HCT116 (cell line): ENCODE results near the gene PRDM12. TPM values are rescaled to one million over a fixed set of nuclear protein-coding genes. Genes with fewer than 3 reads are reported as not detected.

Experiments used
- ATAC-seq: fragments of 200-7000 bp; cut with Tn5 transposase; 2 replicates; pipeline ENCODE4 v1.9.1; 2020; ENCODE audit warnings: mild to moderate bottlenecking, moderate library complexity
- BruUV-seq: library from RNA; stranded (reverse); fragments of 400-500 nt; replicated peaks from 2 replicates; lab custom pipeline; 2021; lab: Mats Ljungman, UMichigan
- CTCF ChIA-PET: fragments of 300-600 bp; sonication (Branson Sonifier 250); formaldehyde crosslinking; loops from one replicate; lab custom pipeline; 2021; ENCODE audit warnings: antibody characterized with exemption; lab: Charles Lee
- POLR2A ChIA-PET: fragments of 300-600, 350-600 bp; sonication (Branson Sonifier 250); formaldehyde crosslinking; loops from one replicate; lab custom pipeline; 2021; ENCODE audit warnings: antibody characterized with exemption; lab: Charles Lee
- RAD21 ChIA-PET, 2 experiments: fragments of 300-600 bp; sonication (Branson Sonifier 250); formaldehyde crosslinking; loops; one replicate each; lab custom pipeline; 2023; ENCODE audit warnings: low total read pairs in 2 of 2; ENCODE audit not compliant: uncharacterized antibody in 2 of 2, unreplicated experiment in 2 of 2, low non-redundant PET in 1 of 2; lab: Charles Lee
- DNase-seq: peaks from one replicate; pipeline ENCODE4 v3.0.0-alpha.2; 2010; ENCODE audit warnings: low read depth, low spot score
- H2AFZ ChIP-seq: fragments of 200-600 bp; shearing (Covaris generic), sonication (generic); 2 replicates; pipeline ENCODE4 v1.6.1; 2017; ENCODE audit warnings: low read depth, mixed run types, mixed read lengths, antibody characterized with exemption, low read length; ENCODE audit not compliant: poor library complexity, severe bottlenecking
- H3K27ac ChIP-seq: 2 replicates; pipeline ENCODE4 v1.5.1; 2012; ENCODE audit warnings: low read depth, low read length
- H3K27me3 ChIP-seq: fragments of 200-600 bp; sonication (generic); 2 replicates; pipeline ENCODE4 v1.6.1; 2016; ENCODE audit warnings: mixed run types, low read length, mixed read lengths; ENCODE audit not compliant: insufficient read depth
- H3K36me3 ChIP-seq, 2 experiments: fragments of 200-500 bp in 1 of 2; fragments of 200-600 bp in 1 of 2; sonication (Bioruptor generic) in 1 of 2; sonication (generic) in 1 of 2; 2 replicates each; pipeline versions ENCODE4 v1.5.1 to v1.6.1; 2014 to 2016; ENCODE audit warnings: low read length in 2 of 2, inconsistent platforms in 1 of 2, mixed read lengths in 1 of 2, mixed run types in 1 of 2; ENCODE audit not compliant: insufficient read depth in 2 of 2, control insufficient read depth in 1 of 2
- H3K4me1 ChIP-seq, 2 experiments: fragments of 200-600 bp in 1 of 2; sonication (generic) in 1 of 2; 2 replicates each; pipeline versions ENCODE4 v1.5.1 to v1.6.1; 2012 to 2017; ENCODE audit warnings: low read length in 2 of 2, inconsistent platforms in 1 of 2, mild to moderate bottlenecking in 1 of 2, mixed read lengths in 1 of 2, mixed run types in 1 of 2, moderate library complexity in 1 of 2; ENCODE audit not compliant: insufficient read depth in 2 of 2, control insufficient read depth in 1 of 2
- H3K4me2 ChIP-seq: fragments of 200-600 bp; sonication (generic); 2 replicates; pipeline ENCODE4 v1.6.1; 2017; ENCODE audit warnings: mixed run types, low read length, mixed read lengths
- H3K4me3 ChIP-seq, 2 experiments: fragments of 200-600 bp in 1 of 2; sonication (generic) in 1 of 2; replicated peaks in 1 of 2; 2 replicates each; pipeline ENCODE4 v1.5.1; 2011 to 2016; ENCODE audit warnings: low read length in 2 of 2, control low read depth in 1 of 2, low read depth in 1 of 2, mild to moderate bottlenecking in 1 of 2, mixed read lengths in 1 of 2, mixed run types in 1 of 2
- H3K79me2 ChIP-seq: fragments of 200-600 bp; sonication (generic); 2 replicates; pipeline ENCODE4 v1.6.1; 2017; ENCODE audit warnings: mild to moderate bottlenecking, mixed run types, low read length, moderate library complexity, mixed read lengths; ENCODE audit not compliant: insufficient read depth
- H3K9ac ChIP-seq: fragments of 200-600 bp; sonication (generic); 2 replicates; pipeline ENCODE4 v1.6.1; 2016; ENCODE audit warnings: low read length, mixed read lengths
- H3K9me2 ChIP-seq: fragments of 200-600 bp; sonication (generic), shearing (Covaris generic); 2 replicates; pipeline ENCODE4 v1.6.1; 2017; ENCODE audit warnings: mixed run types, mild to moderate bottlenecking, moderate library complexity; ENCODE audit not compliant: insufficient read depth
- H3K9me3 ChIP-seq, 2 experiments: fragments of 200-500 bp in 1 of 2; fragments of 200-600 bp in 1 of 2; sonication (Bioruptor generic) in 1 of 2; sonication (generic) in 1 of 2; 2 replicates each; pipeline ENCODE4 v1.6.1; 2014 to 2017; ENCODE audit warnings: low read length in 2 of 2, mixed read lengths in 2 of 2, inconsistent platforms in 1 of 2, low read depth in 1 of 2, mild to moderate bottlenecking in 1 of 2, mixed run types in 1 of 2, moderate library complexity in 1 of 2; ENCODE audit not compliant: control insufficient read depth in 1 of 2, insufficient read depth in 1 of 2
- H4K20me1 ChIP-seq: fragments of 200-600 bp; sonication (generic), shearing (Covaris generic); 2 replicates; pipeline ENCODE4 v1.6.1; 2017; ENCODE audit warnings: mixed run types, mild to moderate bottlenecking, moderate library complexity; ENCODE audit not compliant: insufficient read depth
- CBX3 ChIP-seq: IDR thresholded peaks from 2 replicates; pipeline ENCODE4 v1.6.1; 2012; ENCODE audit warnings: low read depth
- CEBPB ChIP-seq: IDR thresholded peaks from 2 replicates; pipeline ENCODE4 v1.6.1; 2012; ENCODE audit warnings: low read depth
- EGR1 ChIP-seq: IDR thresholded peaks from 2 replicates; pipeline ENCODE4 v1.6.1; 2012; ENCODE audit warnings: low read depth
- ELF1 ChIP-seq: IDR thresholded peaks from 2 replicates; pipeline ENCODE4 v1.6.1; 2012; ENCODE audit warnings: low read depth, borderline replicate concordance
- EZH2 ChIP-seq: fragments of 200-600 bp; sonication (generic); IDR thresholded peaks from 2 replicates; pipeline ENCODE4 v1.6.1; 2017; ENCODE audit warnings: antibody characterized with exemption, mixed run types
- POLR2AphosphoS5 ChIP-seq: IDR thresholded peaks from 2 replicates; pipeline ENCODE4 v1.6.1; 2011; ENCODE audit warnings: mild to moderate bottlenecking, low read depth, low read length, moderate library complexity
- RAD21 ChIP-seq: IDR thresholded peaks from 2 replicates; pipeline ENCODE4 v1.6.1; 2012; ENCODE audit warnings: low read depth, mild to moderate bottlenecking
- SIN3A ChIP-seq: IDR thresholded peaks from 2 replicates; pipeline ENCODE4 v1.6.1; 2012; ENCODE audit warnings: low read depth
- SP1 ChIP-seq: IDR thresholded peaks from 2 replicates; pipeline ENCODE4 v1.6.1; 2012; ENCODE audit warnings: low read depth
- SRF ChIP-seq: IDR thresholded peaks from 2 replicates; pipeline ENCODE4 v1.6.1; 2012; ENCODE audit warnings: low read depth
- ZFX ChIP-seq: fragments of 450-650 bp; IDR thresholded peaks from 2 replicates; pipeline ENCODE4 v1.6.1; 2017
- ZNF274 ChIP-seq: fragments of 200-500 bp; sonication (Bioruptor generic); IDR thresholded peaks from 2 replicates; pipeline ENCODE4 v1.6.1; 2014; ENCODE audit warnings: mild to moderate bottlenecking, low read depth, low read length, inconsistent platforms
- intact Hi-C: fragments of 100-400 bp; cut with micrococcal nuclease; formaldehyde crosslinking; loops from 2 replicates; pipeline ENCODE4 v1.10.0; 2022
- total RNA-seq: library from RNA; stranded (reverse); gene quantifications from one replicate; pipeline ENCODE4 v1.2.1, GENCODE V29; 2021; ENCODE audit not compliant: unreplicated experiment
- TF ChIP-seq, protein P1 (sequence below): IDR thresholded peaks from 2 replicates; pipeline ENCODE4 v1.6.1; 2012; ENCODE audit warnings: low read depth
- TF ChIP-seq, protein P2 (sequence below): IDR thresholded peaks from 2 replicates; pipeline ENCODE4 v1.6.1; 2012
- TF ChIP-seq, protein P3 (sequence below): IDR thresholded peaks from 2 replicates; pipeline ENCODE4 v1.6.1; 2012
- TF ChIP-seq, protein P4 (sequence below): IDR thresholded peaks from 2 replicates; pipeline ENCODE4 v1.6.1; 2011; ENCODE audit warnings: mild to moderate bottlenecking, low read length, moderate library complexity; ENCODE audit not compliant: insufficient replicate concordance; ENCODE audit errors: extremely low read depth

The PRDM12 gene
- total RNA-seq, 1 experiment from 2014 or later: 0.54 TPM

DNA sequence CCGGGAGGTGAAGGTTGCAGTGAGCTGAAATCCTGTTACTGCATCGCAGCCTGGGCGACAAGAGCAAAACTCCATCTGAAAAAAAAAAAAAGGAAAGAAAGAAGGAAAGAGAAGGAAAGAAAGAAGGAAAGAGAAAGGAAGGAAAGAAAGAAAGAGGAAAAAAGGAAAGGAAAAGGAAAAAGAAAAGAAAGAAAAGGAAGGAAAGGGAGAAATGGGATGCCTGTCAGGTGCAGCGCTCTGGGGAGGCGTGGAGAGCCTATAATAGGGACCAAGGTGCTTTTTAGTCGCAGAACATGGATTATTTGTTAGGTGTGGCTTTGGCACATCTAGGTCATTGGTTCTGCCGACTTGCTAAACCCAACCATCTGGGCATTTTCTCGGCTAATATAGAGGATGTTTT, 47.1 kb downstream of the PRDM12 start:
- Histone ChIP-seq H3K9me3 (no peaks in the 10 kb centered on the region), H3K9ac (no peak overlapping the region), H3K4me2 (peak overlapping the region; percentile 97; the same call in 1 of the 2 replicates), H3K4me3 (no peak overlapping the region), H3K36me3 (no peaks in the 10 kb centered on the region), H3K4me1 (peaks cover 0 to 26% of the 10 kb centered on the region in 2 experiments; a peak in 3 of 4 replicates), H3K9me2 (no peaks in the 10 kb centered on the region), H4K20me1 (no peaks in the 10 kb centered on the region; the same call in 1 of the 2 replicates), H3K79me2 (peaks cover 34% of the 10 kb centered on the region), H3K27ac (no peak overlapping the region), H3K27me3 (no peaks in the 10 kb centered on the region), H2AFZ (no peak overlapping the region)
- TF ChIP-seq CBX3 (no peak), RAD21 (no peak), SP1 (no peak), POLR2AphosphoS5 (no peak), ZNF274 (no peak), ZFX (no peak), CEBPB (no peak), EGR1 (no peak), ELF1 (no peak), SRF (no peak), EZH2 (no peak), SIN3A (no peak)
- TF ChIP-seq, protein P1, sequence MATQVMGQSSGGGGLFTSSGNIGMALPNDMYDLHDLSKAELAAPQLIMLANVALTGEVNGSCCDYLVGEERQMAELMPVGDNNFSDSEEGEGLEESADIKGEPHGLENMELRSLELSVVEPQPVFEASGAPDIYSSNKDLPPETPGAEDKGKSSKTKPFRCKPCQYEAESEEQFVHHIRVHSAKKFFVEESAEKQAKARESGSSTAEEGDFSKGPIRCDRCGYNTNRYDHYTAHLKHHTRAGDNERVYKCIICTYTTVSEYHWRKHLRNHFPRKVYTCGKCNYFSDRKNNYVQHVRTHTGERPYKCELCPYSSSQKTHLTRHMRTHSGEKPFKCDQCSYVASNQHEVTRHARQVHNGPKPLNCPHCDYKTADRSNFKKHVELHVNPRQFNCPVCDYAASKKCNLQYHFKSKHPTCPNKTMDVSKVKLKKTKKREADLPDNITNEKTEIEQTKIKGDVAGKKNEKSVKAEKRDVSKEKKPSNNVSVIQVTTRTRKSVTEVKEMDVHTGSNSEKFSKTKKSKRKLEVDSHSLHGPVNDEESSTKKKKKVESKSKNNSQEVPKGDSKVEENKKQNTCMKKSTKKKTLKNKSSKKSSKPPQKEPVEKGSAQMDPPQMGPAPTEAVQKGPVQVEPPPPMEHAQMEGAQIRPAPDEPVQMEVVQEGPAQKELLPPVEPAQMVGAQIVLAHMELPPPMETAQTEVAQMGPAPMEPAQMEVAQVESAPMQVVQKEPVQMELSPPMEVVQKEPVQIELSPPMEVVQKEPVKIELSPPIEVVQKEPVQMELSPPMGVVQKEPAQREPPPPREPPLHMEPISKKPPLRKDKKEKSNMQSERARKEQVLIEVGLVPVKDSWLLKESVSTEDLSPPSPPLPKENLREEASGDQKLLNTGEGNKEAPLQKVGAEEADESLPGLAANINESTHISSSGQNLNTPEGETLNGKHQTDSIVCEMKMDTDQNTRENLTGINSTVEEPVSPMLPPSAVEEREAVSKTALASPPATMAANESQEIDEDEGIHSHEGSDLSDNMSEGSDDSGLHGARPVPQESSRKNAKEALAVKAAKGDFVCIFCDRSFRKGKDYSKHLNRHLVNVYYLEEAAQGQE: no peak
- TF ChIP-seq, protein P2, sequence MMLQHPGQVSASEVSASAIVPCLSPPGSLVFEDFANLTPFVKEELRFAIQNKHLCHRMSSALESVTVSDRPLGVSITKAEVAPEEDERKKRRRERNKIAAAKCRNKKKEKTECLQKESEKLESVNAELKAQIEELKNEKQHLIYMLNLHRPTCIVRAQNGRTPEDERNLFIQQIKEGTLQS: no peak
- TF ChIP-seq, protein P3, sequence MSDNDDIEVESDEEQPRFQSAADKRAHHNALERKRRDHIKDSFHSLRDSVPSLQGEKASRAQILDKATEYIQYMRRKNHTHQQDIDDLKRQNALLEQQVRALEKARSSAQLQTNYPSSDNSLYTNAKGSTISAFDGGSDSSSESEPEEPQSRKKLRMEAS: no peak
- TF ChIP-seq, protein P4, sequence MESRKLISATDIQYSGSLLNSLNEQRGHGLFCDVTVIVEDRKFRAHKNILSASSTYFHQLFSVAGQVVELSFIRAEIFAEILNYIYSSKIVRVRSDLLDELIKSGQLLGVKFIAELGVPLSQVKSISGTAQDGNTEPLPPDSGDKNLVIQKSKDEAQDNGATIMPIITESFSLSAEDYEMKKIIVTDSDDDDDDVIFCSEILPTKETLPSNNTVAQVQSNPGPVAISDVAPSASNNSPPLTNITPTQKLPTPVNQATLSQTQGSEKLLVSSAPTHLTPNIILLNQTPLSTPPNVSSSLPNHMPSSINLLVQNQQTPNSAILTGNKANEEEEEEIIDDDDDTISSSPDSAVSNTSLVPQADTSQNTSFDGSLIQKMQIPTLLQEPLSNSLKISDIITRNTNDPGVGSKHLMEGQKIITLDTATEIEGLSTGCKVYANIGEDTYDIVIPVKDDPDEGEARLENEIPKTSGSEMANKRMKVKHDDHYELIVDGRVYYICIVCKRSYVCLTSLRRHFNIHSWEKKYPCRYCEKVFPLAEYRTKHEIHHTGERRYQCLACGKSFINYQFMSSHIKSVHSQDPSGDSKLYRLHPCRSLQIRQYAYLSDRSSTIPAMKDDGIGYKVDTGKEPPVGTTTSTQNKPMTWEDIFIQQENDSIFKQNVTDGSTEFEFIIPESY: no peak
- ChIA-PET POLR2A (no interaction called here), CTCF (interaction anchor here (2.2 to 2.9 kb wide), 2 partner anchors 10 to 154 kb away, joined by 16 read pairs; no protein-coding TSS in a partner anchor), RAD21 (no interaction called here)
- no peak for ATAC-seq
- no peak for DNase-seq
- intact Hi-C loops: loop anchor here (5.0 kb wide), 1 partner anchor 136 kb away; no protein-coding TSS in a partner anchor
- BruUV-seq: no TSS peak
